ENCODE results near the gene CLCN7.

DNA sequence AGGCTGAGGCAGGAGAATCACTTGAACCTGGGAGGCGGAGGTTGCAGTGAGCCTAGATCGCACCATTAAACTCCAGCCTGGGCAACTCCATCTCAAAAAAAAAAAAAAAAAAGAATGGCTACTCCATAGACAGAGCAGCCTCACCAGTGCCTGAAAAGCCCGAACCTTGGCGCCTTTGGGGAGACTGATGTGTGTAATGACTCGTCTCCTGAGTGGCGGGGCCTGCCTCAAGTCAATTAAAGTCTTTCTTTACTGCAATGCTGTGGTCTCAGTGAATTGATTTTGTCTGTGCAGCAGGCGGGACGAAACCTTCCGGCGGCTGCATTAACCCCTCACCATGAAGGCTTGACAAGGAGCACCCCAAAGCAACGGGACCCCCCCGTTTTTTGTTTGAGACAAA is 50.8 kb downstream of the CLCN7 start:
- TF ChIP-seq, protein P1, sequence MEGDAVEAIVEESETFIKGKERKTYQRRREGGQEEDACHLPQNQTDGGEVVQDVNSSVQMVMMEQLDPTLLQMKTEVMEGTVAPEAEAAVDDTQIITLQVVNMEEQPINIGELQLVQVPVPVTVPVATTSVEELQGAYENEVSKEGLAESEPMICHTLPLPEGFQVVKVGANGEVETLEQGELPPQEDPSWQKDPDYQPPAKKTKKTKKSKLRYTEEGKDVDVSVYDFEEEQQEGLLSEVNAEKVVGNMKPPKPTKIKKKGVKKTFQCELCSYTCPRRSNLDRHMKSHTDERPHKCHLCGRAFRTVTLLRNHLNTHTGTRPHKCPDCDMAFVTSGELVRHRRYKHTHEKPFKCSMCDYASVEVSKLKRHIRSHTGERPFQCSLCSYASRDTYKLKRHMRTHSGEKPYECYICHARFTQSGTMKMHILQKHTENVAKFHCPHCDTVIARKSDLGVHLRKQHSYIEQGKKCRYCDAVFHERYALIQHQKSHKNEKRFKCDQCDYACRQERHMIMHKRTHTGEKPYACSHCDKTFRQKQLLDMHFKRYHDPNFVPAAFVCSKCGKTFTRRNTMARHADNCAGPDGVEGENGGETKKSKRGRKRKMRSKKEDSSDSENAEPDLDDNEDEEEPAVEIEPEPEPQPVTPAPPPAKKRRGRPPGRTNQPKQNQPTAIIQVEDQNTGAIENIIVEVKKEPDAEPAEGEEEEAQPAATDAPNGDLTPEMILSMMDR (IDR thresholded peaks at IDR 0.05): no peak
- TF ChIP-seq POLR2A (IDR thresholded peaks at IDR 0.05): no peak

All from upper lobe of left lung (tissue), 4 donors.